Adipocyte (in vitro differentiated cells): ENCODE results near the gene WDR59.
"Not testable (repeated sequence)": the region's sequence is repeated elsewhere in the genome, so short reads cannot be mapped to it uniquely, and the experiment has no call there.

Experiments
- DNase-seq: peaks from one replicate; pipeline ENCODE4 v3.0.0-alpha.2; 2015; ENCODE audit warnings: low read depth
- H3K27me3 ChIP-seq: replicated peaks from 2 replicates; pipeline ENCODE4 v1.7.0; 2013; ENCODE audit warnings: mild to moderate bottlenecking, low read length, moderate library complexity; ENCODE audit not compliant: control insufficient read depth, insufficient read depth
- H3K36me3 ChIP-seq: 2 replicates; pipeline ENCODE4 v1.7.0; 2013; ENCODE audit warnings: low read length, mild to moderate bottlenecking, moderate library complexity; ENCODE audit not compliant: control insufficient read depth, insufficient read depth, severe bottlenecking
- H3K4me1 ChIP-seq: 2 replicates; pipeline ENCODE4 v1.7.0; 2013; ENCODE audit warnings: mild to moderate bottlenecking, low read length, moderate library complexity; ENCODE audit not compliant: control insufficient read depth, insufficient read depth
- H3K4me3 ChIP-seq: 2 replicates; pipeline ENCODE4 v1.7.0; 2013; ENCODE audit warnings: mild to moderate bottlenecking, low read length, moderate library complexity
- H3K9ac ChIP-seq: 2 replicates; pipeline ENCODE4 v1.7.0; 2013; ENCODE audit warnings: mild to moderate bottlenecking, low read length, moderate library complexity
- H3K9me3 ChIP-seq: 2 replicates; pipeline ENCODE4 v1.7.0; 2013; ENCODE audit warnings: mild to moderate bottlenecking, low read length, moderate library complexity; ENCODE audit not compliant: control insufficient read depth

Gene WDR59

DNA sequence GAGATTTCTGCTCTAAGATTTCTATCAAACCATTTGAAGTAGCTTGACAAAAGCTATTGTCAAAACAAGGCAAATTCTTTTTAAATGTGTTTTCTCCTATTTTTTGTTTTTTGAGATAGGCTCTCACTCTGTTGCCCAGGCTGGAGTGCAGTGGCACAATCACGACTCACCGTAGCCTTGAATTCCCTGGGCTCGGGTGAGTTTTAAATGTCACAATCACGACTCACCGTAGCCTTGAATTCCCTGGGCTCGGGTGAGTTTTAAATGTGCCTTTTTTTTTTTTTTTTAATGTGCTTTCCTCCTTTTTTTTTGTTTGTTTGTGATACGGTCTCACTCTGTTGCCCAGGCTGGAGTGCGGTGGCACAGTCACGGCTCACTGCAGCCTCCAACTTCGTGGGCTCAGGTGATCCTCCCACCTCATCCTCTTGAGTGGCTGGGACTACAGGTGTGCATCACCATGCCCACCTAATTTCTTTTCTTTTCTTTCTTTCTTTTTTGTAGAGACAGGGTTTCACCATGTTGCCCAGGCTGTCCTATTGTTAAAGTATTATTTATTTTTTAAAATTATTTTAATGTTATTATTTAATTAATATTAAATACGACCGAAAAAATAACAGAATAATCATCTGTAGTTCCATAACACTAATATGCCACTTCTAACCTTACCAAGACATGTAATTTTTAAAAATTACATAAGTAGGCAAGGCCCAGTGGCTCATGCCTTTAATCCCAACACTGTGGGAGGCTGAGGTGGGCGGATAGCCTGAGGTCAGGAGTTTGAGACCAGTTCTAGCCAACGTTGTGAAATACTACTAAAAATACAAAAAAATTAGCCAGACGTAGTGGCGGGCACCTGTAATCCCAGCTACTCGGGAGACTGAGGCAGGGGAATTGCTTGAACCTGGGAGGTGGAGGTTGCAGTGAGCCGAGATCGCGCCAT is 140.6 kb downstream of the WDR59 start:
- Histone ChIP-seq H3K36me3 (no peaks in the 10 kb centered on the region), H3K4me3 (no peak overlapping the region), H3K4me1 (no peaks in the 10 kb centered on the region), H3K27me3 (no peaks in the 10 kb centered on the region), H3K9me3 (no peaks in the 10 kb centered on the region), H3K9ac (no peak overlapping the region)
- DNase-seq, result no peak

DNA sequence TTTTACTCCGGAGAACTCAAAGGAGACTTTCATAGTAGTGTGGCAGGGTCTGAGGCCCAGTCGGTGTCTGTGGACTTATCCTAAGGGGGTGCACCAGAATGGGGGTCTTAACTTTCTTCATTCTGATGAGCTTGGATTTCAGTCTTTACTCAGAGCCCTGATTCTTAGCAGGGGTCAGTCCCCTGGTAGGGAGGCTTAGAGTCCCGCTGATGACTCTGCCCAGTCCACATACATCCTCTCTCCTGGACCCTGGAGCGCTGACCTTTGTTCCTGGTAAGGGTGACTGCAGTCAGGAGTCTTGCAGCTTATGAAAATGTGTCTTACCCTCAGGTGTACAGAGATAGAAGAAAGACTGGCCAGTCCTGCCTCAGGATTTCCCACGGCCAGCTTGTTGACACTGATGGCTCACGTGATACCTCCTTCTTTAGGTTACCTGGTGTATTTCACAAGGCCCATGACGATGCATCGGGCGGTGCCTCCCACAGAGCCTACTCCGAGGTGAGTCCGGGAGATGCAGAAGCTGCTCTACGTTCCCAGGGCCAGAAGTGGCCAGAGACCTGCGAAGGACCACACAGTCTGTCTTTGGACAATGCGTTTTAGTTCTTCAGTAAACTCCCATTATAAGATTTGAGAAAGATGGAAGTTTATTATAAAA is 141.4 kb downstream of the WDR59 start:
- H3K27me3 ChIP-seq, DNase-seq: not testable (repeated sequence)

DNA sequence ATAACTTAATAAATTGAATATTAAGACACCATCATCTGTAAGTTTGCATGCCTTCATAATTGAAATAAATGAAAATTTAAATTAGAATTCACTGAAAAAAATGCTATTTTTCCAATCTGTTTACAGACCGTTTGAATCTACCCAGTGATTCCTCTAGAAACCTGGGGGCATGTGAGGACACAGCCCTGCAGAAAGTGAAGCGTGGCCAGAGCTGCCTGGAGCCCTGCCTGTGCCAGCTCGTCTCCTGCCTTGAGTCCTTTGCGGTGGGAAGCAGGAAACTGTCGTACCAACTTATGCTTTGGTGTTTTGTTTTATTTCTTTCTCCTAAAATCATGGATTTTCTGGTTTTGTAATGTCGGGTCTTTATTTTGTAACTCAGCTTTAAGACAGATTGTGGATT is 142.5 kb downstream of the WDR59 start:
- Histone ChIP-seq H3K4me3 (no peak overlapping the region), H3K9me3 (no peaks in the 10 kb centered on the region), H3K9ac (no peak overlapping the region), H3K4me1 (no peaks in the 10 kb centered on the region), H3K36me3 (no peaks in the 10 kb centered on the region), H3K27me3 (no peaks in the 10 kb centered on the region)
- DNase-seq, result no peak

More for the DNA sequence above, 141.4 kb downstream of the WDR59 start:
- not testable (repeated sequence) for H3K4me1 ChIP-seq, H3K4me3 ChIP-seq, H3K9ac ChIP-seq, H3K36me3 ChIP-seq, H3K9me3 ChIP-seq

DNA sequence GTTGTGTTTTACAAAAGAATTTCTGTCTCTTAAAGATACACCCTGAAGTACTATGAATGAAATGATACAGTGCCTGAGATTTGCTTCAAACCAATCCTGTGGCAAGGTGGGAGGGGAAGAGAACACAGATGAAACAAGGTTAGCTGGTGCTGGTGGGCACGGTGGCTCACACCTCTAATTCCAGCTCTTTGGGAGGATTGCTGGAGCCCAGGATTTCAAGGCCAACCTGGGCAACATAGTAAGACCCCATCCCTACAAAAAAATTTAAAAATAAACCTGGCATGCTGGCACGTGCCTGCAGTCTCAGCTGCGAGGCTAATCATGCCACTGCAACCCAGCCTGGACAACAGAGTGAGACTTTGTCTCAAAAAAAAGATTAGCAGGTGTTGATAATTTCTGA is 143.0 kb downstream of the WDR59 start:
- no peaks in the 10 kb centered on the region for H3K36me3 ChIP-seq
- H3K9ac ChIP-seq, result no peak overlapping the region
- H3K27me3 ChIP-seq, result no peaks in the 10 kb centered on the region
- H3K4me1 ChIP-seq, result no peaks in the 10 kb centered on the region
- H3K9me3 ChIP-seq, result no peaks in the 10 kb centered on the region
- DNase-seq, result no peak
- H3K4me3 ChIP-seq, result no peak overlapping the region

DNA sequence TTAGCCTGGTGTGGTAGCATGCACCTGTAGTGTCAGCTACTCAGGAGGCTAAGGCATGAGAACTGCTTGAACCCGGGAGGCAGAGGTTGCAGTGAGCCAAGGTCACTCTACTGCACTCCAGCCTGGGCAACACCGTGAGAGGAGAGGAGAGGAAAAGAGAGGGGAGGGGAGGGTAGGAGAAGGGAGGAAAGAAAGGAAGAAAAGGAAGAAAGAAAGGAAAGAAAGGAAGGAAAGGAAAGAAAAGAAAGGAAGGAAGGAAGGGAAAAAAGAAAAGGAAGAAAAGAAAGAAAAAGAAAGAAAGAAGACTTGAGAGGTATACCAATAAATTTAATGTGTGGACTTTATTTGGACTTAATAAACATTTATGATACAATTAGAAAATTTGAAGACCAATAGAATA is 143.5 kb downstream of the WDR59 start:
- no peak for DNase-seq
- Histone ChIP-seq H3K9ac (no peak overlapping the region), H3K4me1 (no peaks in the 10 kb centered on the region), H3K36me3 (no peaks in the 10 kb centered on the region), H3K9me3 (no peaks in the 10 kb centered on the region), H3K27me3 (no peaks in the 10 kb centered on the region), H3K4me3 (no peak overlapping the region)

DNA sequence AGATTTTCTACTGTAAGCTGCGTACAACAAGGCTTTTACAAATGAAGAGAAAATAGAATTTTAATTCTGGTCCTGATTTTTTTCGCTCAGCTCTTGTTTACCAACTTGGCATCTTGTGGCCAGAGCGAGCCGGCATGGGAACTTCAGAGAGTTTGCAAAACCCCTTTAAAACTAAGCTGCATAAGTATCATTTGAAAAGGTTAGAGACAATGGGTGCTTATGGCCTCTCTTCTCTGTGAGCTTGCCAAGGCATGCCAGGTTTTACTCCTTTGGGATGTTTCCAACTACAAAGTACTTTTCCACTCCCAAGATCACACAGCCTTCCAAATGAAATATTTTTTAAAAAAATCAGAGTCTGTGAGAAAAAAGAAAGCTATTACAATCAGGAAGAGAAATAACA is 147.9 kb downstream of the WDR59 start:
- H3K36me3 ChIP-seq, result no peaks in the 10 kb centered on the region
- no peaks in the 10 kb centered on the region for H3K4me1 ChIP-seq
- no peak overlapping the region for H3K9ac ChIP-seq
- DNase-seq, result peak; percentile 0
- H3K27me3 ChIP-seq, result peaks cover 10% of the 10 kb centered on the region
- H3K4me3 ChIP-seq, result no peak overlapping the region
- H3K9me3 ChIP-seq, result no peaks in the 10 kb centered on the region

DNA sequence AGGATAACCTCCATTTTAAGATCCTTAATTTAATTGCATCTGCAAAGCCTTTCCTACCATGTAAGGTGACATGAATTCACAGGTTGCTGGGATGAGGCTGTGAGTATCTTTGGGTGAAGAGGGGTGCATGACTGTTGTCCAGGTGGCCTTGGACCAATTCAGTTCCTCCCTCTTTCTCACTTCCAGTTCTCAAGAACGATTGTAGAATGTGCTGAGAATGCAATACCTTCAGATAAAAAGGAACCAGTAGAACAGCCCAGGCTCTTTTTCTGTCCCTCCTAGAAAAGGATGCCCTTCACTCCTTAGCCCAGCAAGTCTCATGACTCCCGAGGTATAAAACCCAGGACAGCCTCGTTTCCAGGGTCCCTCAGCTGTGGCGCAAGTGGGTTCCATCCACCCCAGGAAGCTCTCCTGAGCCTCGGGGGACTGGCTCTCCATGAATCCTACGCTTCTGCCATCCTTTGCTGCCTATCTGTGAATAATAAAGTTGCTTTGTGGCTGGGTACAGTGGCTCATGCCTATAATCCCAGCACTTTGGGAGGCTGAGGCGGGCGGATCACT is 148.7 kb downstream of the WDR59 start:
- Histone ChIP-seq H3K9ac (no peak overlapping the region), H3K4me1 (no peaks in the 10 kb centered on the region), H3K9me3 (no peaks in the 10 kb centered on the region), H3K27me3 (peaks cover 10% of the 10 kb centered on the region), H3K36me3 (no peaks in the 10 kb centered on the region), H3K4me3 (no peak overlapping the region)
- DNase-seq, result no peak

DNA sequence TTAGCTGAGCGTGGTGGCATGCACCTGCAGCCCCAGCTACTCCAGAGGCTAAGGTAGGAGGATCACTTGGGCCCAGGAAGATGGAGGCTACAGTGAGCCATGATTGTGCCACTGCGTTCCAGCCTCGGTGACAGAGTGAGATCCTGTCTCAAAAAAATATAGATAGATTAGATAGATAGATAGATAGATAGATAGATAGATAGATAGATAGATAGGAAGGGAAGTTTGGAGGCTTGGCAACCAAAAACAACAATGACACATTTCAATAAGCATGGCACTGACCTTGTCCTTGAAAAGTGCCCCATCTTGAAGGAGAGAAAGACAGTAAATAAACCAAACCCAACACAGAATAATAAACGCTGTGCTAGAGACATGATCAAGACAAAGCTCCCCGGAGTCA is 152.7 kb downstream of the WDR59 start:
- DNase-seq, result no peak
- H3K4me3 ChIP-seq, result no peak overlapping the region
- H3K4me1 ChIP-seq, result no peaks in the 10 kb centered on the region
- H3K9ac ChIP-seq, result no peak overlapping the region
- peaks cover 15% of the 10 kb centered on the region for H3K9me3 ChIP-seq
- H3K27me3 ChIP-seq, result peaks cover 18% of the 10 kb centered on the region
- H3K36me3 ChIP-seq, result no peaks in the 10 kb centered on the region

DNA sequence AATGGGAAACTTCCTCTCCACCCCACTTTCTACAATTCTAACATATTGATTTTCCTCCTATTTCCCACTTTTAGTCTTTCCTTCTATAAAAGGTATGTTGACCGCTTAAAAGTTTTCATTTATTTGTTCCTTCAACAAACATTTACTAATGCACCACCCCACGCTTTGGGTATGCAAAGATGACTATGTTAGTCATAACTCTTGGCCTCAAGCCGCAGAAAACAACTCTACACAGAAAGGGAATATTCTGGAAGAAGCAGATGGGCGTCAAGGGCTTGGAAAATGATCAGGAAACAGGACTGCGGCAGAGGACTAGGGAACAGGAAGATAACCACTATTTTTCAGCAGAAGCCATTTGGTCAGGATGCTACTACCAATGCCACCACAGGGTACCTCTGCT is 153.5 kb downstream of the WDR59 start:
- no peak for DNase-seq
- no peaks in the 10 kb centered on the region for H3K4me1 ChIP-seq
- H3K9ac ChIP-seq, result no peak overlapping the region
- H3K27me3 ChIP-seq, result peaks cover 24% of the 10 kb centered on the region
- H3K4me3 ChIP-seq, result no peak overlapping the region
- peaks cover 15% of the 10 kb centered on the region for H3K9me3 ChIP-seq
- no peaks in the 10 kb centered on the region for H3K36me3 ChIP-seq

DNA sequence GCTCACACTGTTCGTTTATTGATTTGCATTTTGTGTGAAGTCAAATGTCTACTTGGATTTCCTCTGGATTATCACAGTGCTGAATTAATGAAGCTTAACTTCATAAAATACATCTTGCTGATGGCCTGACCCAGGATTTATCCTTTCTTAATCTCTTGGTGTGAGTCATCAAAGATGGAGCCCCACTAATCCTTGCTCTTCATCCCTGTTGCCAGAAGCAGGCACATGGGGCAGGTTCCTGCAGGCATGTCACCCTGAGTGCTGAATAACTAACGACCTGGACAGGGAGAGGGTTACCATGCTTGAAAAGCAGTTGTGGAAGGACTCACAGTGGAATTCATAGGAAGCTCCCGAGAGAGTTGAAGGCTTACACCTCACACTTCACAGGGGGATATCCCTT is 154.3 kb downstream of the WDR59 start:
- DNase-seq, result no peak
- peaks cover 24% of the 10 kb centered on the region for H3K27me3 ChIP-seq
- H3K4me1 ChIP-seq, result no peaks in the 10 kb centered on the region
- H3K4me3 ChIP-seq, result no peak overlapping the region
- no peaks in the 10 kb centered on the region for H3K36me3 ChIP-seq
- H3K9me3 ChIP-seq, result peaks cover 15% of the 10 kb centered on the region
- H3K9ac ChIP-seq, result no peak overlapping the region

DNA sequence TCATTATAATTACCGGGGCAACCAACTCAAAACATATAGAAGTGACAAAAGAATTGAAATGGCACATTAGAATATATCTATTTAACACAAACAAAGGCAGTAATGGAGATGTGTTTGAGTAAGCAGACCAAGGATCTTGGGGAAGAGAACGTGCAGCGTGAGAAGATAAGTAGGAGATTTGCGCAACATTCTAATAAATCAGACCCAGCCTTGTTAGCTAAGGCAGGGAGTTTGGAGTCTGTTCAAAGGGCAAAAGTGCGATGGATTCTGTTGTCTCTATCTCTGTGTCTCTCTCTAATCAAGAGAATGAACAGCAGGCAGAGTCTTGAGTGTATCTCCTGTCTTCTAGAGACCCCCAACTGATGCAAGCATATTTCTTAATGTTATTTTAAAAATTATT is 155.3 kb downstream of the WDR59 start:
- no peaks in the 10 kb centered on the region for H3K4me1 ChIP-seq
- no peak for DNase-seq
- H3K9me3 ChIP-seq, result peaks cover 15% of the 10 kb centered on the region
- H3K36me3 ChIP-seq, result no peaks in the 10 kb centered on the region
- H3K27me3 ChIP-seq, result peaks cover 33% of the 10 kb centered on the region
- no peak overlapping the region for H3K4me3 ChIP-seq
- H3K9ac ChIP-seq, result no peak overlapping the region
